Ovary (tissue), 9 donors: Measurements from ENCODE around the gene PPP2R5D. TPM values are rescaled to one million over a fixed set of nuclear protein-coding genes. Genes with fewer than 3 reads are reported as not detected.

Experiments used
- DNase-seq, 5 donors: peaks; one replicate each; pipeline ENCODE4 v3.0.0-alpha.2; 2019 to 2020
- H3K27ac ChIP-seq, 2 donors: fragments of 200-600 bp; one replicate each; pipeline versions ENCODE4 v1.5.1 to v1.8.0; 2019 to 2022
- H3K27me3 ChIP-seq: fragments of 200-600 bp; one replicate; pipeline ENCODE4 v1.8.0; 2022
- H3K36me3 ChIP-seq: fragments of 200-600 bp; sonication (generic); one replicate; pipeline ENCODE4 v1.5.1; 2019
- H3K4me1 ChIP-seq: one replicate; pipeline ENCODE4 v1.8.1; 2013; ENCODE audit warnings: mild to moderate bottlenecking, moderate library complexity; ENCODE audit not compliant: insufficient read depth
- H3K4me3 ChIP-seq: fragments of 200-600 bp; sonication (generic); one replicate; pipeline ENCODE4 v1.5.1; 2017
- H3K9me3 ChIP-seq, 2 donors: fragments of 200-600 bp in 1 of 2; sonication (generic) in 1 of 2; one replicate each; pipeline versions ENCODE4 v1.5.1 to v1.8.1; 2013 to 2019; ENCODE audit warnings: mild to moderate bottlenecking in 1 of 2, moderate library complexity in 1 of 2
- EP300 ChIP-seq: sonication (generic); formaldehyde crosslinking; IDR thresholded peaks from one replicate; pipeline ENCODE4 v1.6.1; 2017; ENCODE audit warnings: antibody characterized with exemption
- POLR2A ChIP-seq: fragments of 450-650 bp; IDR thresholded peaks from one replicate; pipeline ENCODE4 v1.6.1; 2017; ENCODE audit warnings: antibody characterized with exemption, mild to moderate bottlenecking, moderate library complexity
- WGBS, 3 donors: extraction: QIAGEN DNeasy Blood & Tissue Kit in 1 of 3; methylation state at CpG; one replicate each; pipeline versions ENCODE4 v1.1.5 to v1.1.7; 2013 to 2017; 5-methylcytosine and 5-hydroxymethylcytosine counted together
- intact Hi-C, 4 donors: fragments of 100-400 bp; cut with DNase I; formaldehyde crosslinking; loops; one replicate each; pipeline versions ENCODE4 v1.11.0 to v1.15.1; 2022 to 2023
- polyA plus RNA-seq, 2 donors: library from polyadenylated mRNA; stranded (reverse); fragments of 200-250 nt in 1 of 2; fragments of 350-450 nt in 1 of 2; fragmentation: Illumina TruSeq in 1 of 2; extraction: RNeasy Lipid Tissue Mini Kit (QIAGEN cat#74804) in 1 of 2; gene quantifications; one replicate each; pipeline ENCODE4 v1.2.3, GENCODE V29; 2013 to 2014
- total RNA-seq, 7 donors: library from RNA; depleted of rRNA in 2 of 7; stranded (reverse); fragments of >200 nt in 2 of 7; fragmentation: NEBNext Ultra II Directional in 3 of 7; extraction: Animal tissue kit (Norgen Biotek cat#: 25700) in 3 of 7; gene quantifications; one replicate each; pipeline versions ENCODE4 v1.1.0 to v1.2.4, GENCODE V29; 2016 to 2023
- TF ChIP-seq, protein P1 (sequence below), 3 donors: fragments of 450-650 bp in 2 of 3; fragments of 200-600 bp in 1 of 3; IDR thresholded peaks; one replicate each; pipeline versions ENCODE4 v1.5.1 to v1.8.0; 2016 to 2022; ENCODE audit warnings: antibody characterized with exemption in 3 of 3, mild to moderate bottlenecking in 1 of 3
- donor health status: DM: no; HTN: no; CAD: no; lungs with moderate emphysema.
- donor health status: DM: no; HTN: no; CAD: no.
- donor health status: Bipolar disorder and iron deficiency.
- donor health status: DM: yes; HTN: yes; CAD: no.
- donor health status: DM: no; HTN: no; CAD: no.
- donor health status: DM: yes; HTN: yes; CAD: no.

PPP2R5D gene
- total and polyA plus RNA-seq, 9 donors: 20.4 to 78.1 (median 34.1) TPM

DNA sequence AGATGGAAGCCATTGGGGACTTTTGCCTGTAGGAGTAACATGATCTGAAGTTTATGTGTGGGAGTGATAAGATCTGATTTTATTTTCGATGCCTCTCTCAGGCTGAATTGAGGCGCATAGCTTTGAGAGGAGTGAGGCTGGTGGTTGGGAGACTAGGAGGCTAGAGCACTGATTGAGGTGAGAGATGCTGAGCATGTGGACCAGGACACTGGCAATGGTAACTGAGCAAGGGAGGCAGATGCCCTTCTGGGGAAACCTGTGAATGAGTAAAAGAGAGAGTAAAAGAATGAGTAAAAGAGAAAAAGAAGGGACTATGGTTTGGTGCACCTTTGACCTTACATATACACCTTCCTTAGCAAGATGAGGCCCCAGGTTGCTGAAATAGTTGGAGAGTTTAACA lies 40.1 kb downstream of the PPP2R5D start:
- 63 to 68% (median 64%) methylated on average over 2 of the region's 2 CpGs for WGBS, 3 donors
- no peaks in the 10 kb centered on the region for H3K36me3 ChIP-seq
- intact Hi-C loops: no loop called here

DNA sequence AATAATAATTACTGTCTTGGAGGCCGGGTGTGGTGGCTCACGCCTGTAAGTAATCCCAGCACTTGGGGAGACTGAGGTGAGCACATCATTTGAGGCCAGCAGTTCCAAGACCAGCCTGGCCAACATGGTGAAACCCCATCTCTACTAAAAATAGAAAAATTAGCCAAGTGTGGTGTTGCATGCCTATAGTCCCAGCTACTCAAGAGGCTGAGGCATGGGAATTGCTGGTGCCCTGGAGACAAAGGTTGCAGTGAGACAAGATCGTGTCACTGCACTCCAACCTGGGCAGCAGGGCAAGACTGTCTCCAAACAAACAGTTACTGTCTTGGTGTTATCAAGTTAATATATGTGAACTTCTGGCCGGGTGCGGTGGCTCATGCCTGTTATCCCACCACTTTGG lies 42.0 kb downstream of the PPP2R5D start:
- intact Hi-C loops: no loop called here
- no peaks in the 10 kb centered on the region for H3K27me3 ChIP-seq
- no peak for DNase-seq
- H3K36me3 ChIP-seq: no peaks in the 10 kb centered on the region
- WGBS, 3 donors: 89 to 93% (median 90%) methylated on average over 5 of the region's 5 CpGs
- H3K27ac ChIP-seq: no peak overlapping the region
- H3K9me3 ChIP-seq: no peaks in the 10 kb centered on the region
- no peak for TF ChIP-seq EP300
- TF ChIP-seq POLR2A: no peak
- TF ChIP-seq, protein P1, sequence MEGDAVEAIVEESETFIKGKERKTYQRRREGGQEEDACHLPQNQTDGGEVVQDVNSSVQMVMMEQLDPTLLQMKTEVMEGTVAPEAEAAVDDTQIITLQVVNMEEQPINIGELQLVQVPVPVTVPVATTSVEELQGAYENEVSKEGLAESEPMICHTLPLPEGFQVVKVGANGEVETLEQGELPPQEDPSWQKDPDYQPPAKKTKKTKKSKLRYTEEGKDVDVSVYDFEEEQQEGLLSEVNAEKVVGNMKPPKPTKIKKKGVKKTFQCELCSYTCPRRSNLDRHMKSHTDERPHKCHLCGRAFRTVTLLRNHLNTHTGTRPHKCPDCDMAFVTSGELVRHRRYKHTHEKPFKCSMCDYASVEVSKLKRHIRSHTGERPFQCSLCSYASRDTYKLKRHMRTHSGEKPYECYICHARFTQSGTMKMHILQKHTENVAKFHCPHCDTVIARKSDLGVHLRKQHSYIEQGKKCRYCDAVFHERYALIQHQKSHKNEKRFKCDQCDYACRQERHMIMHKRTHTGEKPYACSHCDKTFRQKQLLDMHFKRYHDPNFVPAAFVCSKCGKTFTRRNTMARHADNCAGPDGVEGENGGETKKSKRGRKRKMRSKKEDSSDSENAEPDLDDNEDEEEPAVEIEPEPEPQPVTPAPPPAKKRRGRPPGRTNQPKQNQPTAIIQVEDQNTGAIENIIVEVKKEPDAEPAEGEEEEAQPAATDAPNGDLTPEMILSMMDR (IDR thresholded peaks at IDR 0.05): no peak
- peaks cover 1% of the 10 kb centered on the region for H3K4me1 ChIP-seq
- no peak overlapping the region for H3K4me3 ChIP-seq

More for the DNA sequence above, 40.1 kb downstream of the PPP2R5D start:
- H3K4me3 ChIP-seq: no peak overlapping the region
- DNase-seq: no peak
- no peak overlapping the region for H3K27ac ChIP-seq
- TF ChIP-seq EP300: no peak
- TF ChIP-seq POLR2A: no peak
- TF ChIP-seq, protein P1 (IDR thresholded peaks at IDR 0.05): no peak
- no peaks in the 10 kb centered on the region for H3K27me3 ChIP-seq
- H3K9me3 ChIP-seq: no peaks in the 10 kb centered on the region
- H3K4me1 ChIP-seq: peaks cover 6% of the 10 kb centered on the region

DNA sequence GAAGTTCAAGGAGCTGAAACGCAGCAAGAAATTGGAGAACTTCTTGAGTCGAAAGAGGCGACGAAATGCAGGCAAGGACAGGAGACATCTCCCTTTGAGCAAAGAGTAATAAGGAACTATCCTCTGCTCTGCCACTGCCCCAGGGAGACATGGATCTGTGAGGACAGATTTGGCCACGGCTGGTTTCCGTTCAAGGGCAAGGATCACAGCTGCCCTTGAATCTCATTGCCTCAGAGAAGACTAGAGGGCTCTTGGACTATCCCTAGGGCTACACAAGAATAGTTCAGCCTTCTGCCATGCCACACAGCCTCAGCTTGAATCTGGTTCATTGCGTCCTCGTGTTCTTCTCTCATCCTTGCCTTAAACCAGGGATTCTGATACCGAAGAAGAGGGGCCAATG lies 44.8 kb downstream of the PPP2R5D start:
- no peak overlapping the region for H3K4me3 ChIP-seq
- no peak for DNase-seq
- H3K27me3 ChIP-seq: no peaks in the 10 kb centered on the region
- intact Hi-C loops: no loop called here
- H3K27ac ChIP-seq: no peak overlapping the region
- no peak for TF ChIP-seq EP300
- TF ChIP-seq POLR2A: no peak
- TF ChIP-seq, protein P1 (IDR thresholded peaks at IDR 0.05): no peak
- no peaks in the 10 kb centered on the region for H3K9me3 ChIP-seq
- H3K4me1 ChIP-seq: no peaks in the 10 kb centered on the region
- no peaks in the 10 kb centered on the region for H3K36me3 ChIP-seq
- WGBS, 3 donors: 79 to 85% (median 81%) methylated on average over 9 of the region's 9 CpGs

DNA sequence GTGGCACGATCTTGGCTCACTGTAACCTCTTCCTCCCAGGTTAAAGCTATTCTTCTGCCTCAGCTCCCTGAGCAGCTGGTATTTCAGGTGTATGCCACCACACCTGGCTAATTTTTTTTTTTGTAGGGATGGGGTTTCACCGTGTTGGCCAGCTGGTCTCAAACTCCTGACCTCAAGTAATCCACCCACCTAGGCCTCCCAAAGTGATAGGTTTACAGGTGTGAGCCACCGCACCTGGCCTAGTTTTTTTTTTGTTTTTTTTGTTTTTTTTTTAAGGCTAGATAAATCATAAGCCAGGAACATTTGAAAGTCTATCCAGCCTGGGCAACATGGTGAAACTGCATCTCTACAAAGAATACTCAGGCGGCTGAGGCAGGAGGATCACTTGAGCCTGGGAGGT lies 48.0 kb downstream of the PPP2R5D start:
- Histone ChIP-seq H3K27ac (no peak overlapping the region), H3K4me1 (no peaks in the 10 kb centered on the region), H3K4me3 (no peak overlapping the region), H3K27me3 (no peaks in the 10 kb centered on the region), H3K9me3 (no peaks in the 10 kb centered on the region), H3K36me3 (no peaks in the 10 kb centered on the region)
- intact Hi-C loops: no loop called here
- WGBS, 3 donors: 83 to 89% (median 86%) methylated on average over 4 of the region's 4 CpGs
- no peak for DNase-seq
- TF ChIP-seq, protein P1 (IDR thresholded peaks at IDR 0.05): no peak
